Activated CD4-positive, alpha-beta T cell treated with anti-CD3 and anti-CD28 coated beads for 48 hours (primary cell): ENCODE data around the gene TCFL5.

Source experiments
- DNase-seq: peaks from one replicate; pipeline ENCODE4 v3.0.0-alpha.2; 2020

TCFL5 gene

GRCh38 chr20:62861726-62862336, at the start of gene TCFL5:
TSS of gene TCFL5 (minus strand) at chr20:62861822. CDS start at chr20:62861670, 152 bp downstream.
- DNase-seq: peak; percentile 94

DNA sequence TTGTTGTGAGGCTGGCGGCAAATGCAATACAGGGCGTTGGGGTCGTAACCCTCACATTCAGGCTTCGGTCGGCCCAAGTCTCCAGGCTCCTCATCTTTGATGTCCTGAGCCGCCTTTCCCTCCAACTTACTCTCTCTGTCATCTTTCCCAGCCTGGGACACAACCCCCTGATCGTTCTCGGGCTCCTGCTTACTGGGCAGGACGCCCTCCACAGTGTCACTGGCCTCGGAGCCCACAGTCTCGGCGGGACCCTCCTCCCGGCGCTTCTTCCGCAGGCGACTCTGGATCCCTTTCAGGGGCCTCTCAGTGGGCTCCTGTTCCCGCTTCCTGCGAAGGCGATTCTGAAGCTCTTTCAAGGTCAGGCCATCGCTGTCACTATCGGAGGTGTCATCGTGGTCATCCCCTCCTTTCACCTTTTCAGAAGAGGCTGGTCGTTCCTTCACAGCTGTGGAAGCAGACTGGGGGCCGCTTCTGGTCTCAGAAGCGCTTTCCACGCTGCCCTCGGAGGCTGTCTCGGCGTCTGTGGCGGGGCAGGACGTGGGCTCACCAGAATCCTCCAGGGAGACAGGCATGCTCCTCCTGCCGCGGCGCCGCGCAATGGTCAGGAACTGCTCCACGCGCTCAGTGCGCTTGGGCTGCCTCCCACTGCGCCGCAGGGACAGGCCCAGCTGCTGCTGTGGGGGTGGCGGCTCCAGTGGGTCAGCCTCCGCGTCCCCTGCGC, 49.3 kb upstream of the TCFL5 start:
- no peak for DNase-seq

DNA sequence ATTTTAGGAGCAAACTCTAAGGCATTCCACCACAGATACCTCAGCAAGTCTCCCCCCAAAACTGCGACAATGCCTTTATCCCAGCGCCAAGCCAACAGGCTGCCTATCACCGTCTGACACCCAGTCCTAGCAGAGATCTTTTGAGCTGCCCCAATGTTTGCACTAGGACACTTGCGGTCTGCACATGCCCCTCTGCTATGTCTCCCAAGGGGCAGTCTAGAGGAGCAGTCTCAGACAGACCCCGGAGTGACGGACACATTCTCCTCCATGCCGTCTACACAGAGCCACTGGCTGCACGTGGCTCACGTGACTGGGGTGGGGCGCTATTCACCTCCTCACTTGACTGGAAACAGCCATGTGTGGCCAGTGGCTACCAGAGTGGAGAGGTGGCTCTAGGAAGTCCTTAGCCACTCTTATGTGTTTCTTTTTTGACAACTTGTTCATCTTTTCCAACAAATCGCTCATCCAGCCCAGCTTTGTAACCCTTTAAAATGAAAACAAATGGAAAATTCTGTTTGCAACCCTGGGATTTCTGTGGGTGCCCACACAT, 48.7 kb upstream of the TCFL5 start:
- DNase-seq: no peak

- no peak for DNase-seq
These were observed 47.6 kb upstream of the TCFL5 start for GRCh38 chr20:62908971-62909791.

- peak; percentile 52 for DNase-seq
These were observed 46.0 kb upstream of the TCFL5 start for GRCh38 chr20:62907384-62908317.

DNA sequence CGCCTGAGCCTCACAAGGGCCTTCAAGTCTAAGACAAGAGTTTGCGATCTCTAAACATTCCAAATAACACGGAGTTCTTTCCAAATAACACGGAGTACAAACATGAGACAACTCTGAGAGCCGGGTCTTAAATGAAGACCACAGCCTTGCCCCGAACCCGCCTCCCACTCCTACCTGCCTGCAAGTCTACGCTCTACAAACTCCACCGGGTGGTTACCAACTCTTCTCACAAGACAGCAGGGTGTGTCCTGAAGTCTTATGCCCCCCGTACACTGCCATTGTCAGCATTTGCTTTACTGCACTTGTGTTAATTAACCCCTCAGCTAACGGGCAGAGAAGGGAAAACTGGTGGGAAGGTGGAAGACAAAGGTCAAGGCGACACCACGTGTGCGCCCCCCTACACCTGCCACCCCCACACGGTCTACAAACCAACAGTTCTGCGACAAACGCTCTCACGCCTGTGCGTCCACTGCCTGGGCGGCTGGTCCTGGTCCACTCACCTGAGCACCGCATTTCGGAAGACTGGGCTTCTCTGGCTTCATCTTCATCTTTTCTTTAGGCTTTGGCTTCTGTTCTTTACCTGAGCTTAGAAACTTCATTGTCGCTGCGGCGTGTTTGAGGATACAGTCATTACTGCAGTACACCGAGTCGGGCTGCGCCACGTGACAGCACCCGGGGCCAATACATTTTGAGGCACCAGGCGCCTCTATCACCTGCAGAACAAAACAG, 45.2 kb upstream of the TCFL5 start:
- no peak for DNase-seq

GRCh38 chr20:62906209-62906608, 44.6 kb upstream of the TCFL5 start:
- DNase-seq: no peak

- DNase-seq: no peak
These were observed 44.0 kb upstream of the TCFL5 start for GRCh38 chr20:62905536-62906117.

- DNase-seq: peak; percentile 22
These were observed 41.4 kb upstream of the TCFL5 start for GRCh38 chr20:62902926-62903615.

- no peak for DNase-seq
These were observed 40.3 kb upstream of the TCFL5 start for GRCh38 chr20:62901891-62902290.

DNA sequence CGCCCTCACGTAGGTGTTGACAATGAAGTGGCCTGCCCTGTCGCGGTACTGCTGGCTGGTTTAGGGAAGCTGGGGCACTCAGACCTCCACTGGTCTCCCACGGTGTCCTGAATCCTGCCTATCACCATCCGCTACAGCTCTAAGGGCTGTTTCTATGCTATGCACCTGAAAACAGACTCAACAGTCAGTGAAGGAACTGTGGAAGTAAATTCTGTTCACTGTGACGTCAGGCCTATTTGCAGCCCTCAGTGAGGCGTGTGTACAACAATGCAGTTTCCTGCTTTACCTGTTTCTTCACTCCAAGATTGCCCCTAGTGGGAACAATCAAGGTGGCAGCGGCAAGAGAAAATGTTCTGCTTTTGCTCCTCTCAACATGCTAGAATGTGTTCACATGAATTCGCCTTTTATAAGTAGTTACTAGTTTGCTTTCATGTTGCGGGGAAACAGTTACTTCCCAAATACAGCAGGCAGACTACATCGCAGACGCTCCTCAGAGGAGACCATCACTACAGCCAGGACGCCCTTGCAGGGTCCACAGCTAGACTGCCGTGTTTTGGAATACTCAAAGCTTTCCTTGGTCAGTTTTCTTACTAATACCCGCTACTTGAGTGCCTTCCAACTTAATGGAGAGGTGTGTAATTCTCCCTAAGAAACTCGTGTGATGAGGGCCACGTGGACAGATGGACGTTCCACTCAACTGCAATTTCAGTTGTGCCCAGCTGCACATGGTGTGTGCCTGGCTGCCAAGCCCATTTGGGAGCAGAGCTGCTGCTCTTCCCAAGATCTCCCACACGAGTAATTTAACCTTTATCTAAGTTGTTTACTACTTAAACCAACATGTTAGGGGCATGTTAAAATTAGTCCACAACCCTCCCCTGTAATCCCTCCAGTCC, 39.3 kb upstream of the TCFL5 start:
- DNase-seq: no peak

DNA sequence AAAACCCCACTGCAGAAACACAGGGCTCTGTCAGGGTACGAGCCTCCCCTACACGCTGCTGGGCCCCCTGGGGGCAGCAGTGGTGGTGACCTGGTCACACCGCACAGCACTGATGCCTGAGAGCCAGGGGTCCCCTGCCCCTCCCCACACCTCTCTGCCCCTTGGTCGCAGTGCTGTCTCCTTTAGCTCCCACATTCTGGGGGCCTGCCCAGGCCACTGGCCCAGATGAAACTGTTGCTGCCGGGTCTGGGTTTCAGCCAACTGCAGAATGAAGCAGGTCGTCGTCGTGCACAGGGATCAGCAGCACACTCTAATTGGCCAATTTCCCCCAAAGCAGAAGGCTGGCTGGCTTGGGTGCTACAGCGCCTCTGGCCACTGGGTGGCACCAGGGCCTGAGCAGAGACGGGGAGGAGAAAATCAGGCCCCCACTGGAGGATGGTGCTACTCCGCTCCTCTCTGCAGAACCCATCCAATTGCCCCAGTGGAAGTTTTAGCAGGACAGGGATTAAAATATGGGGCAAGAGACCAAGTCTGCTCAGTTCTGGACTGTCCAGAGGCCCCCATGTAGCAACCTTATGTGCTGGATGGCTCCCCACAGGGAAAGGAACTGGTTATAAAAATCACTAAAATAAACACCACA, 38.5 kb upstream of the TCFL5 start:
- peak; percentile 83 for DNase-seq

- DNase-seq: no peak
These were observed 38.0 kb upstream of the TCFL5 start for GRCh38 chr20:62899633-62900051.

- peak; percentile 63 for DNase-seq
These were observed 37.5 kb upstream of the TCFL5 start for GRCh38 chr20:62898970-62899632.

DNA sequence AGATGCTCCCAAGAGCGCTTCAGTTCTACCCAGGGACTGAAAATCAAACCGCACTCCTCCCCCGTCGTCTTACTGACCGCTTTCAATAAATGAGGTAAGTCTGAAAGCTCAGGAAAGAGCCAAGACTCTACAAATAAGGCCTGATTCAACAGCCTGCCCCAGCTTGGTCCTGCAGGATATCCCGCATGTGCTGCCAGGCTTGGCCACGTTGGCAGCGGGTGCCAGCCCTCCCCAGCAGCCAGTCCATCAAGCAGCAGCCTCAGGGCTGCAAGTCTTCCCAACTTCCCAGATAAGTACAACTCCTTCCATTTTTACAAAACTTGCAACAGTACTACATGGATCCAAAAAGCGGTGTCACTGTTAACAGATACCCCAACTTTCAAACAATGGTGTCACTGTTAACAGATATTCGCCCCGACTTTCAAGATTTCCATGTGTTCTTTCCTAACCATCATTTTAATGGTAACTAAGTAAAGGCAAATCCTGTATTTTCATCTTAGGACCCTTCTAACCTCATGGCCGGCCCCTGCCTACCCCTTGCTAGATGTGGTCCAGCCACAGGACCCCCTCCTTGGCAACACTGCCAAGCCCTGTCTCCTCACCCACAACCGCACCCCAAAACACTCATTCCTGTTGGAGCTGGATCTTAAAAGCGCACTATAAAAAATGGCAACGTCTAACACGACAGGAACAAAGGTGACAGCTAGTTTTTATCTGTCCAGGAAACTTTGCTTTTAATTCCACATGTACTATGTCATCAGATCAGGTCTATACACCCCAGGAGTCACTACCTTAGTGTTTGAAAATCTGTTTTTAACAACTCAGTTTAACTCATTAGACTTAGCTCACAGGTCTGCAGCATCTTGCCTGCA, 36.7 kb upstream of the TCFL5 start:
- no peak for DNase-seq

DNA sequence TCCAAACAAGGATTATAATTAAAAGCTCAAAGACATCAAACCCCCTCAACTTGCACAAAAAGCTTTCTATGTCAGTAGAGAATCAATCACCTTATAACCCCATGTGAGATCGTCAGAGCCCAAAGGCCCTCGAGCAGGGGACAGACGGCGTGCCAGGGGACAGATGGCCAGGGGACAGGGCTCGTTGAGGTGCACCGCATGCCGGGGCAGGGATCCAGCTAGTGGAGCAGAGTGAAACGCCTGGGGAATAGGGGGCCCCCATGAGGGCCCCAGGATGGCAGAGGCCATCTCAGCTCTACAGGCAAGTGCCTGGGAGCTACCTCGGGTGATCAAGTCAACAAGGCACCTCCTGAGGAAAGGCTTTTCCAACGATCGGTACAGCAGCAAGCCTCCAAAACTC, 36.0 kb upstream of the TCFL5 start:
- no peak for DNase-seq

- no peak for DNase-seq
These were observed 34.9 kb upstream of the TCFL5 start for GRCh38 chr20:62896526-62896925.
